AG09309 (cell line): ENCODE results near the gene IL12A.

ENCODE experiments used
- DNase-seq: peaks from one replicate; pipeline ENCODE4 v3.0.0-alpha.2; 2010; ENCODE audit warnings: low read depth
- H3K4me3 ChIP-seq: 2 replicates; pipeline ENCODE4 v1.5.1; 2011; ENCODE audit warnings: mild to moderate bottlenecking, low read depth, low read length, moderate library complexity; ENCODE audit not compliant: control insufficient read depth
- TF ChIP-seq, protein P1 (sequence below): IDR thresholded peaks from 2 replicates; pipeline ENCODE4 v1.5.1; 2011; ENCODE audit warnings: mild to moderate bottlenecking, low read depth, low read length, inconsistent platforms; ENCODE audit not compliant: insufficient read depth, control insufficient read depth; ENCODE audit errors: missing control alignments

The IL12A gene

DNA sequence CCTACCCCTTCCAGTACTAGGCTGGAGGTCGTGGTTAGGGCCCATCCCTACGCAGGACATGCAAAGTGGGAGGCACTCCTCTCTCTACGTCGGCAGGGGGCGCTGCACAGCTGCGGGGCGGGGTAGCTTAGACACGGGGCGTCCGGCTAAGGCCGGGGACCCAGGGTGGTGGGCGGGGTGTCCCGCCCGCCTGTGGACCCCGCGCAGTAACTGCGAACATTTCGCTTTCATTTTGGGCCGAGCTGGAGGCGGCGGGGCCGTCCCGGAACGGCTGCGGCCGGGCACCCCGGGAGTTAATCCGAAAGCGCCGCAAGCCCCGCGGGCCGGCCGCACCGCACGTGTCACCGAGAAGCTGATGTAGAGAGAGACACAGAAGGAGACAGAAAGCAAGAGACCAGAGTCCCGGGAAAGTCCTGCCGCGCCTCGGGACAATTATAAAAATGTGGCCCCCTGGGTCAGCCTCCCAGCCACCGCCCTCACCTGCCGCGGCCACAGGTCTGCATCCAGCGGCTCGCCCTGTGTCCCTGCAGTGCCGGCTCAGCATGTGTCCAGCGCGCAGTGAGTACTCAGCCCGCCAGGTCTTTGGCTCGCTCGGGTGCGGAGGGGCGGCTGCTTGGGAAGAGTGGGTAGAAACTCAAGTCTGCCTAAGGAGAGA, at the start of gene IL12A:
TSS of gene IL12A (plus strand) at position 219 of the 655 bp plus-strand sequence.
- TF ChIP-seq, protein P1, sequence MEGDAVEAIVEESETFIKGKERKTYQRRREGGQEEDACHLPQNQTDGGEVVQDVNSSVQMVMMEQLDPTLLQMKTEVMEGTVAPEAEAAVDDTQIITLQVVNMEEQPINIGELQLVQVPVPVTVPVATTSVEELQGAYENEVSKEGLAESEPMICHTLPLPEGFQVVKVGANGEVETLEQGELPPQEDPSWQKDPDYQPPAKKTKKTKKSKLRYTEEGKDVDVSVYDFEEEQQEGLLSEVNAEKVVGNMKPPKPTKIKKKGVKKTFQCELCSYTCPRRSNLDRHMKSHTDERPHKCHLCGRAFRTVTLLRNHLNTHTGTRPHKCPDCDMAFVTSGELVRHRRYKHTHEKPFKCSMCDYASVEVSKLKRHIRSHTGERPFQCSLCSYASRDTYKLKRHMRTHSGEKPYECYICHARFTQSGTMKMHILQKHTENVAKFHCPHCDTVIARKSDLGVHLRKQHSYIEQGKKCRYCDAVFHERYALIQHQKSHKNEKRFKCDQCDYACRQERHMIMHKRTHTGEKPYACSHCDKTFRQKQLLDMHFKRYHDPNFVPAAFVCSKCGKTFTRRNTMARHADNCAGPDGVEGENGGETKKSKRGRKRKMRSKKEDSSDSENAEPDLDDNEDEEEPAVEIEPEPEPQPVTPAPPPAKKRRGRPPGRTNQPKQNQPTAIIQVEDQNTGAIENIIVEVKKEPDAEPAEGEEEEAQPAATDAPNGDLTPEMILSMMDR, result peak; percentile 94
- H3K4me3 ChIP-seq, result peak within 1 kb of the TSS; percentile 56
- no peak for DNase-seq

DNA sequence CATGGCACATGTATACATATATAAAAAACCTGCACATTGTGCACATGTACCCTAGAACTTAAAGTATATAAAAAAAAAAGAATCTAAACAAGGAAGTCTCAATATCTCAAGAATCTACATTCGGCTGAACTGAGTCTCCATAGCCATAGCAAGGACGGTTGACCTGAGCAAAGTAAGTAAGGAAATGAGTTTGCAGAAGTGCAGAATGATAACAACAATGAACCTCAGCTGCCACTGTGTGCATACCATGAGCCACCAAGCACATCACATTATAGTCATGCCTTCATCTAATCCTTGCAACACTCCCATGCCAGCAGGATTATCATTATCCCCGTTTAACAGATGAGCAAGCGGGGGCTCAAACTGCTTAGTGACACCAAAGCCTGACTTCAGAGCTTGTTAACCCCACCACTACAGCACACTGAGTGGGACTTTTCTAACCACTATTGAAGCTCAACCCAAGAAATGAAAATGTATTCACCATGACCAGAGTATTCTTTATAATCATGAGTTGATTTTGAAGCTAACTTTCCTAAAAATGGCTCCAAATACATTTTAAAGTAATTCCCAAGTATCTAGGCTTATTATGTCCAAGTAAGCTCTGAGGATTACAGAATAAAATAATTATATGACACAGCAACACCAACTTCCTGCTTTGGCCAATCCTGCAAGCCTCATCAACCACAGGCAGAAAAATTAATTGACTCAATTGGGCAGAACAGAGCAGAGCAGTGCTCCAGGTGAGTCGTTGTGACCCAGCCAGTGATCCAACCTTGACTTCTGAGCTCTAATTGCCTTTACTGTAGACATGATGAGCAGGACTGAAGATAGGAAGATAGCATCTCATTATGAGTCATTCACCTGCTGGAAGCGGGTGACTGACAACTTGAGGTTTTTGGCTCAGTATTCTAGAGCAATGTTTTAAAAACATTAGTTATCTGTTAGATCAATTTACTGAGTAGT, 47.3 kb upstream of the IL12A start:
- DNase-seq, result no peak
- no peak overlapping the region for H3K4me3 ChIP-seq
- TF ChIP-seq, protein P1, result no peak

DNA sequence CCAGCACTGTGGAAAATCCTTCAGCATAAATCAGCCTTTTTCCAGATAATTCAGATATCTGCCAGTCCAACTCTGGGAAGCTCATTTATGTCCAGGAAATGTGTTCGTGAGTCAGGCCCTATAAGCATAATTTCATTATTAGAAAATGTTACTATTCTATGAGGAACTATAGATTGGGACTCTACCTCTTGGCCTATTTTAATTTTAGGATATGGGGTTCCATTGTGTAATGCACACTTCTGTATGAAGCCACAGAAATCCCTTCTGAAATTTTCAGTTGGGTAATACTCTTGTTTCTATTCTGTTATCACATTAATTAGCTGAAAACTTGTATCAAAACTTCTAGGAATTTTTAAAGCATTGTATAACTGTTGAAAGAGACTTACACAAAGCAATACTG, 43.9 kb upstream of the IL12A start:
- no peak overlapping the region for H3K4me3 ChIP-seq
- DNase-seq, result no peak
- TF ChIP-seq, protein P1, result no peak

DNA sequence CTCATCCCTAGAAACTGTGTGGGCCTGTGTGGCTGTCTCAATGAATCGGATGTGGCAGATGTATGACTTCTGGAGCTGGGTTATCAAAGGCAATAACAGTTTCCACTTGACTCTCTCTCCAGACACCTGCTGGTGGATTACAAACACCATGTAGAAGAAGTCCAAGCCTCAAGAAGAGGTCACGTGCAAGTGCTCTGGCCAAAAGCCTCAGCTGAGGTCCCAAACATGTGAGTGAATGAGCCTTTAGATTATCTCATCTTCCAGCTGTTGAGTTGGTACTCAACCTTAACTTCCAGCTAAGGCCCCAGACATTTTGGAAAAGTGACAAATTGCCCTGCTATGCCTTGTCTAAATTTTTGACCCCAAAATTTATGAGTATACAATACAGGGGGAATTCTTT, 42.7 kb upstream of the IL12A start:
- TF ChIP-seq, protein P1, result no peak
- no peak for DNase-seq
- no peak overlapping the region for H3K4me3 ChIP-seq

DNA sequence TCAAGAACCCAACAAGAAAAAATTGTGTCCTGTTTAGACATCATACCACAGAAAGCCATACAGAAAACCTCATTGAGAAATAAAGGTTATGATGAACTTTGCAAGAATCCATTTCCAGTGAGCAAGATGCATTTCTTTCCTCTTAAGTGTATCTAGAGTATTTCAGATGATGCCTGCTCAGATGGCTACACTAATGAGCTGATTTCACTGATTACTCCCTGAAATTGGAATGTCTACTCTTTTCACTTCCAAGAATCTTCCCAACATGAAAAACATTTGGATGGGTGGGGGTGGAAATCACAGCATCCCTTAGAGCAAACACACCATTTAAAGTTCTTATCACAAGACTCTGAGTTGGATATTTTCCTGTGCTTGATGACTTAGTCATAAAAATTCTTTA, 41.4 kb upstream of the IL12A start:
- DNase-seq, result peak; percentile 92
- no peak overlapping the region for H3K4me3 ChIP-seq
- TF ChIP-seq, protein P1, result no peak

DNA sequence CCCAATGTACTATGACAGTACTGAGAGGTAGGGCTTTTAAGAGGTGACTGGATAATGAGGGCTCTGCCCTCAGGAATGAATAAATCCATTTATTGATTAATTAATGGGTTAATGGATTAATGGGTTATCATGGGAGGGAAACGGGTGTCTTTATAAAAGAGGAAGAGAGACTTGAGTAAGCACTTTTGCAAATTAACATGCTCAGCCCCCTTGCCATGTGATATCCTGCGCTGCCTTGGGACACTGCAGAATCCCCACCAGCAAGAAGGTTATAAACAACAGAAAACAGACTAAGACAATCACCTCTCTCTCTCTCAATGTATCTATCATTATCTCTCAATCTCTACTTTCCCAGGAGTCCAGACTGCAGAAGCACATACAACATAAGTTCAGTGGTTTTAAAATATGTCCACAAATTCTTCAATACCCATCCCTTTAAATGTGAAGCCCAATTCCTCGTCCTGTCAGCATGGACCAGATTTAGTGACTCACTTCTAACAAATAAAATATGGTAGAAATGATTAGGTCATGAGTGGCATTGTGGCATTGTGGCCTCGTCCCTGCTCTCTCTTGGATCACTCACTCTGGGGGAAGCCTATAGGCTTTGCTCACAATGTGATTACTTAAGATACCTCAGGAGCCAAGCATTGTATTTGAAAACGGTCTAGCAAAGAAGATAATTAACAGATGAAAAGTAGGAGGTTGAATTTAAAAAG, 40.0 kb upstream of the IL12A start:
- TF ChIP-seq, protein P1, result no peak
- H3K4me3 ChIP-seq, result no peak overlapping the region
- no peak for DNase-seq
